ENCODE results near the gene VPS13C.

VPS13C gene

GRCh38 chr15:61916104-61916503, 144.1 kb downstream of the VPS13C start:
- FAIRE-seq (no peak), DNase-seq (ENCODE audit: insufficient read length) (no peak)
- TF ChIP-seq POLR2A (IDR thresholded peaks at IDR 0.05; ENCODE audit: low read depth, low read length) (no peak), POLR2AphosphoS5 (IDR thresholded peaks at IDR 0.05; ENCODE audit: low read depth, low read length) (no peak), TAF1 (IDR thresholded peaks at IDR 0.05; ENCODE audit: borderline replicate concordance, low read depth, low read length) (no peak)

GRCh38 chr15:61915640-61916039, 144.6 kb downstream of the VPS13C start:
- FAIRE-seq = no peak
- no peak for DNase-seq (ENCODE audit: insufficient read length)
- TF ChIP-seq POLR2A (IDR thresholded peaks at IDR 0.05; ENCODE audit: low read depth, low read length) (no peak), POLR2AphosphoS5 (IDR thresholded peaks at IDR 0.05; ENCODE audit: low read depth, low read length) (no peak), TAF1 (IDR thresholded peaks at IDR 0.05; ENCODE audit: borderline replicate concordance, low read depth, low read length) (no peak)

GRCh38 chr15:61910839-61911369, 149.3 kb downstream of the VPS13C start:
- DNase-seq (ENCODE audit: insufficient read length) (no peak), FAIRE-seq (no peak)
- no peak for TF ChIP-seq POLR2AphosphoS5 (IDR thresholded peaks at IDR 0.05; ENCODE audit: low read depth, low read length)
- TF ChIP-seq TAF1 (IDR thresholded peaks at IDR 0.05; ENCODE audit: borderline replicate concordance, low read depth, low read length) = no peak
- TF ChIP-seq POLR2A (IDR thresholded peaks at IDR 0.05; ENCODE audit: low read depth, low read length) = no peak

GRCh38 chr15:61908241-61908640, 152.0 kb downstream of the VPS13C start:
- TF ChIP-seq POLR2A (IDR thresholded peaks at IDR 0.05; ENCODE audit: low read depth, low read length) (no peak), TAF1 (IDR thresholded peaks at IDR 0.05; ENCODE audit: borderline replicate concordance, low read depth, low read length) (no peak), POLR2AphosphoS5 (IDR thresholded peaks at IDR 0.05; ENCODE audit: low read depth, low read length) (no peak)
- DNase-seq (ENCODE audit: insufficient read length) (no peak), FAIRE-seq (no peak)

GRCh38 chr15:61907753-61908086, 152.5 kb downstream of the VPS13C start:
- TF ChIP-seq POLR2AphosphoS5 (IDR thresholded peaks at IDR 0.05; ENCODE audit: low read depth, low read length) (no peak), TAF1 (IDR thresholded peaks at IDR 0.05; ENCODE audit: borderline replicate concordance, low read depth, low read length) (no peak), POLR2A (IDR thresholded peaks at IDR 0.05; ENCODE audit: low read depth, low read length) (no peak)

GRCh38 chr15:61906961-61907752, 153.1 kb downstream of the VPS13C start:
- DNase-seq (ENCODE audit: insufficient read length) = no peak
- FAIRE-seq = no peak
- TF ChIP-seq TAF1 (IDR thresholded peaks at IDR 0.05; ENCODE audit: borderline replicate concordance, low read depth, low read length) (no peak), POLR2A (IDR thresholded peaks at IDR 0.05; ENCODE audit: low read depth, low read length) (no peak), POLR2AphosphoS5 (IDR thresholded peaks at IDR 0.05; ENCODE audit: low read depth, low read length) (no peak)

More at GRCh38 chr15:61907753-61908086, 152.5 kb downstream of the VPS13C start:
- DNase-seq (ENCODE audit: insufficient read length) (no peak), FAIRE-seq (no peak)

GRCh38 chr15:61893146-61893545, 167.1 kb downstream of the VPS13C start:
- TF ChIP-seq POLR2A (IDR thresholded peaks at IDR 0.05; ENCODE audit: low read depth, low read length) (no peak), TAF1 (IDR thresholded peaks at IDR 0.05; ENCODE audit: borderline replicate concordance, low read depth, low read length) (no peak), POLR2AphosphoS5 (IDR thresholded peaks at IDR 0.05; ENCODE audit: low read depth, low read length) (no peak)
- DNase-seq (ENCODE audit: insufficient read length) (no peak), FAIRE-seq (no peak)

GRCh38 chr15:61892140-61892539, 168.1 kb downstream of the VPS13C start:
- FAIRE-seq = no peak
- no peak for TF ChIP-seq TAF1 (IDR thresholded peaks at IDR 0.05; ENCODE audit: borderline replicate concordance, low read depth, low read length)
- no peak for TF ChIP-seq POLR2A (IDR thresholded peaks at IDR 0.05; ENCODE audit: low read depth, low read length)
- TF ChIP-seq POLR2AphosphoS5 (IDR thresholded peaks at IDR 0.05; ENCODE audit: low read depth, low read length) = no peak
- DNase-seq (ENCODE audit: insufficient read length) = no peak

- no peak for FAIRE-seq
- TF ChIP-seq POLR2AphosphoS5 (IDR thresholded peaks at IDR 0.05; ENCODE audit: low read depth, low read length) (no peak), TAF1 (IDR thresholded peaks at IDR 0.05; ENCODE audit: borderline replicate concordance, low read depth, low read length) (no peak), POLR2A (IDR thresholded peaks at IDR 0.05; ENCODE audit: low read depth, low read length) (no peak)
- no peak for DNase-seq (ENCODE audit: insufficient read length)
Observed at GRCh38 chr15:61890106-61890505, 170.1 kb downstream of the VPS13C start.

GRCh38 chr15:61889706-61890105, 170.5 kb downstream of the VPS13C start:
- no peak for DNase-seq (ENCODE audit: insufficient read length)
- FAIRE-seq = peak; percentile 5
- TF ChIP-seq POLR2AphosphoS5 (IDR thresholded peaks at IDR 0.05; ENCODE audit: low read depth, low read length) (no peak), POLR2A (IDR thresholded peaks at IDR 0.05; ENCODE audit: low read depth, low read length) (no peak), TAF1 (IDR thresholded peaks at IDR 0.05; ENCODE audit: borderline replicate concordance, low read depth, low read length) (no peak)

GRCh38 chr15:61888074-61888780, 172.0 kb downstream of the VPS13C start:
- TF ChIP-seq TAF1 (IDR thresholded peaks at IDR 0.05; ENCODE audit: borderline replicate concordance, low read depth, low read length) (no peak), POLR2AphosphoS5 (IDR thresholded peaks at IDR 0.05; ENCODE audit: low read depth, low read length) (no peak), POLR2A (IDR thresholded peaks at IDR 0.05; ENCODE audit: low read depth, low read length) (no peak)
- DNase-seq (ENCODE audit: insufficient read length) (no peak), FAIRE-seq (no peak)
